ENCODE results near the gene GSTM3. TPM values are rescaled to one million over a fixed set of nuclear protein-coding genes. Genes with fewer than 3 reads are reported as not detected.

Gene GSTM3
- total RNA-seq, 2 donors from 2014 or later, result 5.5 to 10.3 TPM

GRCh38 chr1:109722908-109723691, 17.7 kb downstream of the GSTM3 start:
- Histone ChIP-seq H3K36me3 (ENCODE audit: control insufficient read depth, insufficient read depth, low read length) (no peaks in the 10 kb centered on the region), H3K4me1 (ENCODE audit: control insufficient read depth, insufficient read depth, low read length) (no peaks in the 10 kb centered on the region), H3K9me3 (ENCODE audit: control insufficient read depth, low read length) (peaks cover 20% of the 10 kb centered on the region), H3K4me3 (ENCODE audit: low read length) (no peak overlapping the region), H3K27ac (ENCODE audit: low read depth, low read length) (no peak overlapping the region), H3K9ac (ENCODE audit: extremely low read depth, low read length, poor library complexity, severe bottlenecking) (no peak overlapping the region), H3K27me3 (ENCODE audit: control insufficient read depth, insufficient read depth, low read length, poor library complexity, severe bottlenecking) (no peaks in the 10 kb centered on the region)
- peaks cover 3% of the 10 kb centered on the region for H3K4me1 Mint-ChIP-seq
- H3K27ac Mint-ChIP-seq, result no peak overlapping the region
- 89% methylated on average over 4 to 6 of the region's 7 CpGs for WGBS, 2 experiments (ENCODE audit: insufficient coverage in 1 of 2, insufficient read length in 1 of 2)
- TF ChIP-seq, protein P1, sequence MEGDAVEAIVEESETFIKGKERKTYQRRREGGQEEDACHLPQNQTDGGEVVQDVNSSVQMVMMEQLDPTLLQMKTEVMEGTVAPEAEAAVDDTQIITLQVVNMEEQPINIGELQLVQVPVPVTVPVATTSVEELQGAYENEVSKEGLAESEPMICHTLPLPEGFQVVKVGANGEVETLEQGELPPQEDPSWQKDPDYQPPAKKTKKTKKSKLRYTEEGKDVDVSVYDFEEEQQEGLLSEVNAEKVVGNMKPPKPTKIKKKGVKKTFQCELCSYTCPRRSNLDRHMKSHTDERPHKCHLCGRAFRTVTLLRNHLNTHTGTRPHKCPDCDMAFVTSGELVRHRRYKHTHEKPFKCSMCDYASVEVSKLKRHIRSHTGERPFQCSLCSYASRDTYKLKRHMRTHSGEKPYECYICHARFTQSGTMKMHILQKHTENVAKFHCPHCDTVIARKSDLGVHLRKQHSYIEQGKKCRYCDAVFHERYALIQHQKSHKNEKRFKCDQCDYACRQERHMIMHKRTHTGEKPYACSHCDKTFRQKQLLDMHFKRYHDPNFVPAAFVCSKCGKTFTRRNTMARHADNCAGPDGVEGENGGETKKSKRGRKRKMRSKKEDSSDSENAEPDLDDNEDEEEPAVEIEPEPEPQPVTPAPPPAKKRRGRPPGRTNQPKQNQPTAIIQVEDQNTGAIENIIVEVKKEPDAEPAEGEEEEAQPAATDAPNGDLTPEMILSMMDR (conservative IDR thresholded peaks at IDR 0.05), result no peak
- peaks cover 5% of the 10 kb centered on the region for H3K36me3 Mint-ChIP-seq (ENCODE audit: low read depth)
- no peak overlapping the region for H3K4me3 Mint-ChIP-seq
- peaks cover 2% of the 10 kb centered on the region for H3K27me3 Mint-ChIP-seq (ENCODE audit: insufficient read depth)
- peaks cover 20% of the 10 kb centered on the region for H3K9me3 Mint-ChIP-seq
- no peak for DNase-seq

DNA sequence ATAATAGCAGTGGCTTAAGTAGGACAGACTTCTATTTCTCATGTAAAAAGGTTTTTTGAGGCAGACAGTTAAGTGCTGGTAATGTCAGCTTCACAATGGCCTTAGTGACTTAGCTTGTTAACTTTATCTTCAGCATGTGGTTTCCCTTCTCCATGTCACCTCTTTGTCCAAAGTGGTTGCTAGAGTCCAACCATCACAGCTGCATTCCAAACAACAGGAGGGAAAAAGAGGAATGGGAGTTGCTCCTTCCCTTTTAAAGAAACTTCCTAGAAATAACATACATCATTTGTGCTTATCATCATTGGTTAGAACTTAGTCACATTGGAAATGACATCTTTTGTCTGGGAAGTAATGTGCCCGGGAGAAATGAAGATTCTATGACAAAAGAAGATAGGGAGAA, 18.9 kb downstream of the GSTM3 start:
- peaks cover 3% of the 10 kb centered on the region for H3K4me1 Mint-ChIP-seq
- H3K4me1 ChIP-seq (ENCODE audit: control insufficient read depth, insufficient read depth, low read length), result no peaks in the 10 kb centered on the region
- H3K4me3 Mint-ChIP-seq, result no peak overlapping the region
- 91% methylated on average over 1 of the region's 1 CpG; no CpG with 5 or more reads in 1 of the 2 experiments for WGBS, 2 experiments (ENCODE audit: insufficient coverage in 1 of 2, insufficient read length in 1 of 2)
- H3K9me3 Mint-ChIP-seq, result peaks cover 16% of the 10 kb centered on the region
- peaks cover 3% of the 10 kb centered on the region for H3K36me3 Mint-ChIP-seq (ENCODE audit: low read depth)
- H3K27me3 ChIP-seq (ENCODE audit: control insufficient read depth, insufficient read depth, low read length, poor library complexity, severe bottlenecking), result no peaks in the 10 kb centered on the region
- no peak for DNase-seq
- H3K27ac ChIP-seq (ENCODE audit: low read depth, low read length), result no peak overlapping the region
- H3K4me3 ChIP-seq (ENCODE audit: low read length), result no peak overlapping the region
- H3K9ac ChIP-seq (ENCODE audit: extremely low read depth, low read length, poor library complexity, severe bottlenecking), result no peak overlapping the region
- H3K9me3 ChIP-seq (ENCODE audit: control insufficient read depth, low read length), result peaks cover 12% of the 10 kb centered on the region
- H3K27ac Mint-ChIP-seq, result no peak overlapping the region
- no peaks in the 10 kb centered on the region for H3K36me3 ChIP-seq (ENCODE audit: control insufficient read depth, insufficient read depth, low read length)
- H3K27me3 Mint-ChIP-seq (ENCODE audit: insufficient read depth), result peaks cover 4% of the 10 kb centered on the region
- TF ChIP-seq, protein P1 (conservative IDR thresholded peaks at IDR 0.05), result no peak

- Mint-ChIP-seq H3K9me3 (peaks cover 7% of the 10 kb centered on the region), H3K4me3 (no peak overlapping the region), H3K27me3 (ENCODE audit: insufficient read depth) (peaks cover 4% of the 10 kb centered on the region), H3K36me3 (ENCODE audit: low read depth) (no peaks in the 10 kb centered on the region), H3K4me1 (peaks cover 3% of the 10 kb centered on the region), H3K27ac (no peak overlapping the region)
- H3K9ac ChIP-seq (ENCODE audit: extremely low read depth, low read length, poor library complexity, severe bottlenecking), result no peak overlapping the region
- no peaks in the 10 kb centered on the region for H3K27me3 ChIP-seq (ENCODE audit: control insufficient read depth, insufficient read depth, low read length, poor library complexity, severe bottlenecking)
- no peak for DNase-seq
- no peak overlapping the region for H3K27ac ChIP-seq (ENCODE audit: low read depth, low read length)
- no peak overlapping the region for H3K4me3 ChIP-seq (ENCODE audit: low read length)
- H3K36me3 ChIP-seq (ENCODE audit: control insufficient read depth, insufficient read depth, low read length), result no peaks in the 10 kb centered on the region
- H3K9me3 ChIP-seq (ENCODE audit: control insufficient read depth, low read length), result peaks cover 8% of the 10 kb centered on the region
- no peaks in the 10 kb centered on the region for H3K4me1 ChIP-seq (ENCODE audit: control insufficient read depth, insufficient read depth, low read length)
- TF ChIP-seq, protein P1 (conservative IDR thresholded peaks at IDR 0.05), result no peak
- WGBS, 2 experiments (ENCODE audit: insufficient coverage in 1 of 2, insufficient read length in 1 of 2), result 85 to 93% methylated on average over 3 to 4 of the region's 5 CpGs
Measured at GRCh38 chr1:109721042-109721441, 19.8 kb downstream of the GSTM3 start.
